Liver (tissue), 9 donors: ENCODE measurements around the gene WNT4. TPM values are rescaled to one million over a fixed set of nuclear protein-coding genes. Genes with fewer than 3 reads are reported as not detected.

Source experiments
- DNase-seq: peaks from one replicate; pipeline ENCODE4 v3.0.0-alpha.2; 2017; ENCODE audit warnings: low spot score
- H3K27ac ChIP-seq, 2 donors: one replicate each; pipeline ENCODE4 v1.7.0; 2013; ENCODE audit warnings: inconsistent platforms in 2 of 2, low read length in 2 of 2, control low read depth in 1 of 2, low read depth in 1 of 2, mild to moderate bottlenecking in 1 of 2
- H3K27me3 ChIP-seq, 4 donors: one replicate each; pipeline versions ENCODE4 v1.6.1 to v1.7.0; 2013; ENCODE audit warnings: low read length in 3 of 4, inconsistent platforms in 1 of 4, mild to moderate bottlenecking in 1 of 4, moderate library complexity in 1 of 4; ENCODE audit not compliant: control insufficient read depth in 4 of 4, insufficient read depth in 4 of 4
- H3K36me3 ChIP-seq, 4 donors: one replicate each; pipeline versions ENCODE4 v1.6.1 to v1.7.0; 2013; ENCODE audit warnings: low read length in 3 of 4, mild to moderate bottlenecking in 3 of 4, low read depth in 1 of 4, moderate library complexity in 1 of 4; ENCODE audit not compliant: control insufficient read depth in 4 of 4, insufficient read depth in 3 of 4
- H3K4me1 ChIP-seq, 4 donors: one replicate each; pipeline versions ENCODE4 v1.6.1 to v1.7.0; 2013; ENCODE audit warnings: low read length in 3 of 4, mild to moderate bottlenecking in 3 of 4, moderate library complexity in 1 of 4; ENCODE audit not compliant: control insufficient read depth in 4 of 4, insufficient read depth in 4 of 4
- H3K4me3 ChIP-seq, 3 donors: one replicate each; pipeline versions ENCODE4 v1.6.1 to v1.7.0; 2013; ENCODE audit warnings: low read length in 3 of 3, control low read depth in 1 of 3, low read depth in 1 of 3, mild to moderate bottlenecking in 1 of 3
- H3K9ac ChIP-seq, 2 donors: one replicate each; pipeline ENCODE4 v1.7.0; 2013; ENCODE audit warnings: low read length in 2 of 2, mild to moderate bottlenecking in 2 of 2, moderate library complexity in 2 of 2, control low read depth in 1 of 2, low read depth in 1 of 2
- H3K9me3 ChIP-seq, 4 donors: one replicate each; pipeline versions ENCODE4 v1.6.1 to v1.7.0; 2013; ENCODE audit warnings: low read length in 3 of 4; ENCODE audit not compliant: control insufficient read depth in 4 of 4
- EGR1 ChIP-seq, 2 donors: IDR thresholded peaks; 2 replicates each; pipeline ENCODE4 v1.6.1; 2016 to 2018; ENCODE audit warnings: antibody characterized with exemption in 2 of 2, low read depth in 2 of 2
- FOXA1 ChIP-seq: IDR thresholded peaks from 2 replicates; pipeline ENCODE4 v1.6.1; 2016; ENCODE audit warnings: antibody characterized with exemption
- FOXA2 ChIP-seq: IDR thresholded peaks from 2 replicates; pipeline ENCODE4 v1.6.1; 2016; ENCODE audit warnings: antibody characterized with exemption
- GABPA ChIP-seq, 2 donors: IDR thresholded peaks in 1 of 2; conservative IDR thresholded peaks in 1 of 2; 2 replicates each; pipeline ENCODE4 v1.6.1; 2016; ENCODE audit warnings: antibody characterized with exemption in 2 of 2, mild to moderate bottlenecking in 1 of 2, moderate library complexity in 1 of 2
- HNF4A ChIP-seq, 2 donors: conservative IDR thresholded peaks; 2 replicates each; pipeline ENCODE4 v1.6.1; 2016; ENCODE audit warnings: antibody characterized with exemption in 2 of 2, mild to moderate bottlenecking in 2 of 2
- JUND ChIP-seq, 2 donors: IDR thresholded peaks; 2 replicates each; pipeline ENCODE4 v1.6.1; 2016; ENCODE audit warnings: antibody characterized with exemption in 2 of 2
- NR2F2 ChIP-seq: IDR thresholded peaks from 2 replicates; pipeline ENCODE4 v1.6.1; 2016; ENCODE audit warnings: antibody characterized with exemption
- RAD21 ChIP-seq, 2 donors: IDR thresholded peaks; 2 replicates each; pipeline ENCODE4 v1.6.1; 2016; ENCODE audit warnings: antibody characterized with exemption in 2 of 2, mild to moderate bottlenecking in 2 of 2
- SP1 ChIP-seq: IDR thresholded peaks from 2 replicates; pipeline ENCODE4 v1.6.1; 2018; ENCODE audit warnings: antibody characterized with exemption, mild to moderate bottlenecking
- YY1 ChIP-seq: IDR thresholded peaks from 2 replicates; pipeline ENCODE4 v1.6.1; 2016; ENCODE audit warnings: antibody characterized with exemption, mild to moderate bottlenecking
- WGBS: extraction: QIAGEN DNeasy Blood & Tissue Kit; methylation state at CpG from one replicate; pipeline ENCODE4 v1.1.7; 2013; 5-methylcytosine and 5-hydroxymethylcytosine counted together
- polyA plus RNA-seq, 2 donors: library from polyadenylated mRNA; stranded (reverse) in 1 of 2; unstranded in 1 of 2; fragments of 200-250 nt in 1 of 2; fragments of >200 nt in 1 of 2; fragmentation: Nextera tagmentation in 1 of 2; extraction: Ambion mirVana in 1 of 2; gene quantifications; one replicate each; pipeline versions ENCODE4 v1.2.1 to v1.2.3, GENCODE V29; 2013 to 2015
- total RNA-seq, 2 donors: library from RNA; depleted of rRNA; stranded (reverse); fragments of >200 nt; gene quantifications; one replicate each; pipeline ENCODE4 v1.2.3, GENCODE V29; 2014
- TF ChIP-seq, protein P1 (sequence below): fragments of 150-350 bp; IDR thresholded peaks from 2 replicates; pipeline ENCODE4 v1.5.1; 2017; ENCODE audit warnings: improper control_type of control experiment, low read depth, low read length; ENCODE audit not compliant: missing input control
- TF ChIP-seq, protein P2 (sequence below): IDR thresholded peaks from 2 replicates; pipeline ENCODE4 v1.6.1; 2016; ENCODE audit warnings: antibody characterized with exemption
- TF ChIP-seq, protein P3 (sequence below): IDR thresholded peaks from 2 replicates; pipeline ENCODE4 v1.6.1; 2016; ENCODE audit warnings: antibody characterized with exemption
- TF ChIP-seq, protein P4 (sequence below): IDR thresholded peaks from 2 replicates; pipeline ENCODE4 v1.6.1; 2016; ENCODE audit warnings: antibody characterized with exemption, mild to moderate bottlenecking
- TF ChIP-seq, protein P5 (sequence below): IDR thresholded peaks from 2 replicates; pipeline ENCODE4 v1.6.1; 2016; ENCODE audit warnings: antibody characterized with exemption
- donor health status: healthy.
- donor health status: healthy.
- donor health status: healthy.
- donor health status: healthy.
- donor health status: healthy.

The WNT4 gene
- total and polyA plus RNA-seq, 4 donors: under 0.01 to 0.09 TPM; not detected in 2

DNA sequence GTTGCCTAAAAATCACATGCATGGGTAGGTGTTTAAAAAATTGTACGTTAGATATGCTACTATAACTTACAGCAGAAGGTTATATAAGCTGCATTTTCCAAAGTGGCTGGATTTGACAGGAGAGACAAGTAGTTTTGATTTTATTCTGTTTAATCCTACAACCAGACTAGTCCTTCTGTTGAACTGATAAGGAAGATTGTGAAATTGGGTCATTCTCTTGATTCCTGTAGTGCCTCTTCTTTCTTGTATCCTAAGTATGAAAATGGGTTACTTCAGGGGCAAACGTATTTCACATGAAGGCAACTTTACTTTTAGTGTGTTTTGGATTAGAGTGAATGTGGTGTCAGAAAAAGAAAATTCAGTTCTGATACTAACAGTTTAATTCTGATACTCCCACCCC is 71.4 kb downstream of the WNT4 start:
- no peak overlapping the region for H3K27ac ChIP-seq
- TF ChIP-seq, protein P1, sequence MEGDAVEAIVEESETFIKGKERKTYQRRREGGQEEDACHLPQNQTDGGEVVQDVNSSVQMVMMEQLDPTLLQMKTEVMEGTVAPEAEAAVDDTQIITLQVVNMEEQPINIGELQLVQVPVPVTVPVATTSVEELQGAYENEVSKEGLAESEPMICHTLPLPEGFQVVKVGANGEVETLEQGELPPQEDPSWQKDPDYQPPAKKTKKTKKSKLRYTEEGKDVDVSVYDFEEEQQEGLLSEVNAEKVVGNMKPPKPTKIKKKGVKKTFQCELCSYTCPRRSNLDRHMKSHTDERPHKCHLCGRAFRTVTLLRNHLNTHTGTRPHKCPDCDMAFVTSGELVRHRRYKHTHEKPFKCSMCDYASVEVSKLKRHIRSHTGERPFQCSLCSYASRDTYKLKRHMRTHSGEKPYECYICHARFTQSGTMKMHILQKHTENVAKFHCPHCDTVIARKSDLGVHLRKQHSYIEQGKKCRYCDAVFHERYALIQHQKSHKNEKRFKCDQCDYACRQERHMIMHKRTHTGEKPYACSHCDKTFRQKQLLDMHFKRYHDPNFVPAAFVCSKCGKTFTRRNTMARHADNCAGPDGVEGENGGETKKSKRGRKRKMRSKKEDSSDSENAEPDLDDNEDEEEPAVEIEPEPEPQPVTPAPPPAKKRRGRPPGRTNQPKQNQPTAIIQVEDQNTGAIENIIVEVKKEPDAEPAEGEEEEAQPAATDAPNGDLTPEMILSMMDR: no peak
- TF ChIP-seq GABPA (IDR thresholded peaks at IDR 0.05 in 1 of 2, conservative IDR thresholded peaks at IDR 0.05 in 1 of 2): no peak
- TF ChIP-seq FOXA1: no peak
- TF ChIP-seq, protein P2, sequence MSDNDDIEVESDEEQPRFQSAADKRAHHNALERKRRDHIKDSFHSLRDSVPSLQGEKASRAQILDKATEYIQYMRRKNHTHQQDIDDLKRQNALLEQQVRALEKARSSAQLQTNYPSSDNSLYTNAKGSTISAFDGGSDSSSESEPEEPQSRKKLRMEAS: no peak
- no peak for TF ChIP-seq FOXA2
- TF ChIP-seq JUND (IDR thresholded peaks at IDR 0.05): no peak
- TF ChIP-seq, protein P3, sequence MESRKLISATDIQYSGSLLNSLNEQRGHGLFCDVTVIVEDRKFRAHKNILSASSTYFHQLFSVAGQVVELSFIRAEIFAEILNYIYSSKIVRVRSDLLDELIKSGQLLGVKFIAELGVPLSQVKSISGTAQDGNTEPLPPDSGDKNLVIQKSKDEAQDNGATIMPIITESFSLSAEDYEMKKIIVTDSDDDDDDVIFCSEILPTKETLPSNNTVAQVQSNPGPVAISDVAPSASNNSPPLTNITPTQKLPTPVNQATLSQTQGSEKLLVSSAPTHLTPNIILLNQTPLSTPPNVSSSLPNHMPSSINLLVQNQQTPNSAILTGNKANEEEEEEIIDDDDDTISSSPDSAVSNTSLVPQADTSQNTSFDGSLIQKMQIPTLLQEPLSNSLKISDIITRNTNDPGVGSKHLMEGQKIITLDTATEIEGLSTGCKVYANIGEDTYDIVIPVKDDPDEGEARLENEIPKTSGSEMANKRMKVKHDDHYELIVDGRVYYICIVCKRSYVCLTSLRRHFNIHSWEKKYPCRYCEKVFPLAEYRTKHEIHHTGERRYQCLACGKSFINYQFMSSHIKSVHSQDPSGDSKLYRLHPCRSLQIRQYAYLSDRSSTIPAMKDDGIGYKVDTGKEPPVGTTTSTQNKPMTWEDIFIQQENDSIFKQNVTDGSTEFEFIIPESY: no peak
- no peak for TF ChIP-seq EGR1 (IDR thresholded peaks at IDR 0.05; ENCODE audit: low read depth in 2 of 2)
- no peak for TF ChIP-seq NR2F2
- no peak for TF ChIP-seq HNF4A (conservative IDR thresholded peaks at IDR 0.05)
- TF ChIP-seq, protein P4, sequence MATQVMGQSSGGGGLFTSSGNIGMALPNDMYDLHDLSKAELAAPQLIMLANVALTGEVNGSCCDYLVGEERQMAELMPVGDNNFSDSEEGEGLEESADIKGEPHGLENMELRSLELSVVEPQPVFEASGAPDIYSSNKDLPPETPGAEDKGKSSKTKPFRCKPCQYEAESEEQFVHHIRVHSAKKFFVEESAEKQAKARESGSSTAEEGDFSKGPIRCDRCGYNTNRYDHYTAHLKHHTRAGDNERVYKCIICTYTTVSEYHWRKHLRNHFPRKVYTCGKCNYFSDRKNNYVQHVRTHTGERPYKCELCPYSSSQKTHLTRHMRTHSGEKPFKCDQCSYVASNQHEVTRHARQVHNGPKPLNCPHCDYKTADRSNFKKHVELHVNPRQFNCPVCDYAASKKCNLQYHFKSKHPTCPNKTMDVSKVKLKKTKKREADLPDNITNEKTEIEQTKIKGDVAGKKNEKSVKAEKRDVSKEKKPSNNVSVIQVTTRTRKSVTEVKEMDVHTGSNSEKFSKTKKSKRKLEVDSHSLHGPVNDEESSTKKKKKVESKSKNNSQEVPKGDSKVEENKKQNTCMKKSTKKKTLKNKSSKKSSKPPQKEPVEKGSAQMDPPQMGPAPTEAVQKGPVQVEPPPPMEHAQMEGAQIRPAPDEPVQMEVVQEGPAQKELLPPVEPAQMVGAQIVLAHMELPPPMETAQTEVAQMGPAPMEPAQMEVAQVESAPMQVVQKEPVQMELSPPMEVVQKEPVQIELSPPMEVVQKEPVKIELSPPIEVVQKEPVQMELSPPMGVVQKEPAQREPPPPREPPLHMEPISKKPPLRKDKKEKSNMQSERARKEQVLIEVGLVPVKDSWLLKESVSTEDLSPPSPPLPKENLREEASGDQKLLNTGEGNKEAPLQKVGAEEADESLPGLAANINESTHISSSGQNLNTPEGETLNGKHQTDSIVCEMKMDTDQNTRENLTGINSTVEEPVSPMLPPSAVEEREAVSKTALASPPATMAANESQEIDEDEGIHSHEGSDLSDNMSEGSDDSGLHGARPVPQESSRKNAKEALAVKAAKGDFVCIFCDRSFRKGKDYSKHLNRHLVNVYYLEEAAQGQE: no peak
- TF ChIP-seq RAD21 (IDR thresholded peaks at IDR 0.05): no peak
- TF ChIP-seq YY1: no peak
- no peak for TF ChIP-seq SP1
- TF ChIP-seq, protein P5, sequence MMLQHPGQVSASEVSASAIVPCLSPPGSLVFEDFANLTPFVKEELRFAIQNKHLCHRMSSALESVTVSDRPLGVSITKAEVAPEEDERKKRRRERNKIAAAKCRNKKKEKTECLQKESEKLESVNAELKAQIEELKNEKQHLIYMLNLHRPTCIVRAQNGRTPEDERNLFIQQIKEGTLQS: no peak

More for the DNA sequence above, 71.4 kb downstream of the WNT4 start:
- H3K9ac ChIP-seq: no peak overlapping the region
- 78% methylated on average over 2 of the region's 2 CpGs for WGBS
- no peak overlapping the region for H3K4me3 ChIP-seq
- peaks cover 0 to 6% (median 0%) of the 10 kb centered on the region in 4 donors for H3K36me3 ChIP-seq
- H3K9me3 ChIP-seq: no peaks in the 10 kb centered on the region
- H3K27me3 ChIP-seq: no peaks in the 10 kb centered on the region
- DNase-seq: no peak
- H3K4me1 ChIP-seq: peaks cover 8 to 29% (median 19%) of the 10 kb centered on the region in 4 donors

Other genes with a start within 250 kb of the WNT4 start
- gene HSPG2, start 205.8 kb downstream of the WNT4 start, total RNA-seq: 10 to 100 TPM; 26.8 to 43.9 TPM
- 10 to 100 TPM in 1 of 2 donors, 1 to 10 TPM in 1; 5.6 to 21.0 TPM for gene HSPG2, start 205.8 kb downstream of the WNT4 start, polyA plus RNA-seq
- not detected for gene CELA3B, start 166.1 kb downstream of the WNT4 start, total RNA-seq
- gene CELA3B, start 166.1 kb downstream of the WNT4 start, polyA plus RNA-seq: not detected
- under 1 TPM in 1 of 2 donors, not detected in 1; 0.23 TPM for gene CELA3A, start 141.4 kb downstream of the WNT4 start, total RNA-seq
- gene CELA3A, start 141.4 kb downstream of the WNT4 start, polyA plus RNA-seq: under 1 TPM in 1 of 2 donors, not detected in 1; 0.06 TPM
- 100 to 1,000 TPM in 1 of 2 donors, 10 to 100 TPM in 1; 68.4 to 140 TPM for gene CDC42, start 90.4 kb downstream of the WNT4 start, total RNA-seq
- 10 to 100 TPM; 40.3 to 69.6 TPM for gene CDC42, start 90.4 kb downstream of the WNT4 start, polyA plus RNA-seq